Measurements from ENCODE around the gene SPATA31C1. TPM values are rescaled to one million over a fixed set of nuclear protein-coding genes. Genes with fewer than 3 reads are reported as not detected.
"Not testable (repeated sequence)": the region's sequence is repeated elsewhere in the genome, so short reads cannot be mapped to it uniquely, and the experiment has no call there.

The SPATA31C1 gene
- total RNA-seq = not detected in 2 replicates

DNA sequence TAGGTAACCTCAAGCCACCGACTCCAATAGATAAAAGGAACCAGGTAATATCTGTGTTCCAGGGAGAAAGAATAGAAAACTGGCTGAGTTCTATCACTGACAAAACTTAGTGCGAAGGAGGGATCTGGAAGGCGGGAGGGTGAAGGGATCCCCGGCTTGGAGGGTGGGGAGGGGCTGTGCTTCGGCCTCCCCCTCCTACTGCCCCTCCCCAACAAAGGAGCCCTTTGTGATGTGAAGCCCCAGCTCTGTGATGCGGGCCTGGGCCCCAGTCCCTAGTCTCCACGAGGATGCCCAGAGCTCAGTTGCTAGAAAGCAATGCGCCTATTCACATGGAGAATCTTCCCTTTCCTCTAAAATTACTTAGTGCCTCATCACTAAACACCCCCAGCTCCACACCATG is at the start of gene SPATA31C1:
SPATA31C1 (plus strand) TSS at position 301 of the 400 bp plus-strand sequence.
- H3K4me1 ChIP-seq (ENCODE audit: insufficient read depth, low read length); H3K4me3 ChIP-seq (ENCODE audit: insufficient read depth, low read length); H2AFZ ChIP-seq (ENCODE audit: low read length); H4K20me1 ChIP-seq (ENCODE audit: insufficient read depth, low read length); DNase-seq (ENCODE audit: insufficient read length, low spot score, missing footprints); H3K27me3 ChIP-seq (ENCODE audit: insufficient read depth, low read length); H3K4me2 ChIP-seq (ENCODE audit: insufficient read depth, low read length); H3K27ac ChIP-seq (ENCODE audit: low read depth, low read length); H3K79me2 ChIP-seq (ENCODE audit: insufficient read depth, low read length); H3K9me3 ChIP-seq (ENCODE audit: low read depth, low read length); H3K36me3 ChIP-seq (ENCODE audit: insufficient read depth, low read length): not testable (repeated sequence)

DNA sequence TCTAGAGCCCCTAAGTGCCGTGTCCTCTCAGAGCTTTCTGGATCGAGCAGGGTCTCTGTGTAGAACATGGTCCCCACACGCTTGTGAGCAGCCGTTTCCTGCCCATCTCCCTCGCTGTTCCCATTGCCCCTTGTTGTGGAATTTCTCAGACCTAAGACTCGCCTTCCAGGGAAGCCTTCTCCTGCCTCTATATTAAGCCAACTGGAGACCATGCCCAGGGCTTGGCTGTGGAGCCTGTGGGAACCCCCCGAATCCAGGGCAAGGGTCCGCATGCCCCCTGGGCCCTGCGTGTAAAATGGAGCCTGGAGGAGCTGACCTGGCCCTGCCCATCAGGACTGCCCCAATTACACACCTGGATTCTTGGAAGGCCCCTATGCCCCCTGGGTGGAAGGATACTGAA is 49.6 kb upstream of the SPATA31C1 start:
- TF ChIP-seq, protein P1, sequence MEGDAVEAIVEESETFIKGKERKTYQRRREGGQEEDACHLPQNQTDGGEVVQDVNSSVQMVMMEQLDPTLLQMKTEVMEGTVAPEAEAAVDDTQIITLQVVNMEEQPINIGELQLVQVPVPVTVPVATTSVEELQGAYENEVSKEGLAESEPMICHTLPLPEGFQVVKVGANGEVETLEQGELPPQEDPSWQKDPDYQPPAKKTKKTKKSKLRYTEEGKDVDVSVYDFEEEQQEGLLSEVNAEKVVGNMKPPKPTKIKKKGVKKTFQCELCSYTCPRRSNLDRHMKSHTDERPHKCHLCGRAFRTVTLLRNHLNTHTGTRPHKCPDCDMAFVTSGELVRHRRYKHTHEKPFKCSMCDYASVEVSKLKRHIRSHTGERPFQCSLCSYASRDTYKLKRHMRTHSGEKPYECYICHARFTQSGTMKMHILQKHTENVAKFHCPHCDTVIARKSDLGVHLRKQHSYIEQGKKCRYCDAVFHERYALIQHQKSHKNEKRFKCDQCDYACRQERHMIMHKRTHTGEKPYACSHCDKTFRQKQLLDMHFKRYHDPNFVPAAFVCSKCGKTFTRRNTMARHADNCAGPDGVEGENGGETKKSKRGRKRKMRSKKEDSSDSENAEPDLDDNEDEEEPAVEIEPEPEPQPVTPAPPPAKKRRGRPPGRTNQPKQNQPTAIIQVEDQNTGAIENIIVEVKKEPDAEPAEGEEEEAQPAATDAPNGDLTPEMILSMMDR (IDR thresholded peaks at IDR 0.05; ENCODE audit: extremely low read depth, low read depth, low read length) = no peak
- no peaks in the 10 kb centered on the region for H3K36me3 ChIP-seq (ENCODE audit: insufficient read depth, low read length)

DNA sequence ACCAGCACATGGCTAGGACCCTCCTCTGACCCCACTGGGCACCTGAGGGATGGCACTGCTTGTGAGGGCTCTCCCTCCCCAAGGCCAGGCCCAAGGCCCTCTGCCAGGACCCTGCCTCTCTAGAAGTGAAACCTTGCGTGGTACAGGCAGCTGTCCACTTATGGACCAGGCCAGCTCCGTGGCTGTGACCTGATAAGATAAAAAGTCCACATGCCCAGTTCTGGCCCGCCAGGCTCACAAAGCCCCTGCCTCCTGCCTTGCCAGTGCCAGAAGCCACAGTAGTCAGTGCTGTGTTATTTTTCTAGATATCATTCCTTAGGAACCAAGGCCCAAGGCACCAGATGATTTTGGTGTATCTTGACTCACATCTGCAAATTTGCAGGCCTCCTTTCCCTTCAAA is 49.1 kb upstream of the SPATA31C1 start:
- Histone ChIP-seq H3K4me2 (ENCODE audit: insufficient read depth, low read length) (no peak overlapping the region), H3K4me1 (ENCODE audit: insufficient read depth, low read length) (peaks cover 10% of the 10 kb centered on the region), H3K79me2 (ENCODE audit: insufficient read depth, low read length) (no peaks in the 10 kb centered on the region), H3K4me3 (ENCODE audit: insufficient read depth, low read length) (no peak overlapping the region), H2AFZ (ENCODE audit: low read length) (no peak overlapping the region), H3K27ac (ENCODE audit: low read depth, low read length) (no peak overlapping the region), H3K36me3 (ENCODE audit: insufficient read depth, low read length) (no peaks in the 10 kb centered on the region), H4K20me1 (ENCODE audit: insufficient read depth, low read length) (no peaks in the 10 kb centered on the region), H3K27me3 (ENCODE audit: insufficient read depth, low read length) (no peaks in the 10 kb centered on the region), H3K9me3 (ENCODE audit: low read depth, low read length) (no peaks in the 10 kb centered on the region)
- DNase-seq (ENCODE audit: insufficient read length, low spot score, missing footprints) = no peak
- TF ChIP-seq, protein P1 (IDR thresholded peaks at IDR 0.05; ENCODE audit: extremely low read depth, low read depth, low read length) = no peak

More for the DNA sequence above, 49.6 kb upstream of the SPATA31C1 start:
- Histone ChIP-seq H3K4me2 (ENCODE audit: insufficient read depth, low read length) (no peak overlapping the region), H3K4me1 (ENCODE audit: insufficient read depth, low read length) (peaks cover 13% of the 10 kb centered on the region), H3K9me3 (ENCODE audit: low read depth, low read length) (no peaks in the 10 kb centered on the region), H3K4me3 (ENCODE audit: insufficient read depth, low read length) (no peak overlapping the region), H2AFZ (ENCODE audit: low read length) (no peak overlapping the region), H4K20me1 (ENCODE audit: insufficient read depth, low read length) (no peaks in the 10 kb centered on the region), H3K27ac (ENCODE audit: low read depth, low read length) (no peak overlapping the region), H3K79me2 (ENCODE audit: insufficient read depth, low read length) (no peaks in the 10 kb centered on the region), H3K27me3 (ENCODE audit: insufficient read depth, low read length) (no peaks in the 10 kb centered on the region)
- DNase-seq (ENCODE audit: insufficient read length, low spot score, missing footprints) = no peak

DNA sequence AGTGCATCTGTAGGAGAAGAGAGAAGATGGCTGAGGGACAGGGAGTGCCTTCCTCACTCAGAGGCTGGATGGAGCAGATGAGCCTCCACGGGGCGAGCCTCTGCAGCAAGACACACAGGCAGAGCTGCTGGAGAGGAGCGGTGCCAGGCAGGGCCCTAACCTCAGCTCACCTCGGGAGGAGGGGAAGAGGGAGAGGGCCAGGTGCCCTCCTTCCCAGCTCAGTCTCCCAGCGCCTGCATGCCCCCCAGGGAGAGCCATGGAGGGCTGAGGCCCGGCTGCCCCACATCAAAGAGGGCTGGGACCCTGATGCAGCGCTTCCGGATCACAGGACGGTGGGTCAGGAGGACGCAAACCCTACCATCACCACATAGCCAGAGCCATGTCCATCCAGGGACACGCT is 48.7 kb upstream of the SPATA31C1 start:
- TF ChIP-seq, protein P1 (IDR thresholded peaks at IDR 0.05; ENCODE audit: extremely low read depth, low read depth, low read length) = no peak
- DNase-seq (ENCODE audit: insufficient read length, low spot score, missing footprints) = no peak
- no peaks in the 10 kb centered on the region for H3K36me3 ChIP-seq (ENCODE audit: insufficient read depth, low read length)
- peaks cover 10% of the 10 kb centered on the region for H3K4me1 ChIP-seq (ENCODE audit: insufficient read depth, low read length)
- H4K20me1 ChIP-seq (ENCODE audit: insufficient read depth, low read length) = no peaks in the 10 kb centered on the region
- no peak overlapping the region for H2AFZ ChIP-seq (ENCODE audit: low read length)
- H3K9me3 ChIP-seq (ENCODE audit: low read depth, low read length) = no peaks in the 10 kb centered on the region
- H3K79me2 ChIP-seq (ENCODE audit: insufficient read depth, low read length) = no peaks in the 10 kb centered on the region
- no peaks in the 10 kb centered on the region for H3K27me3 ChIP-seq (ENCODE audit: insufficient read depth, low read length)
- H3K4me3 ChIP-seq (ENCODE audit: insufficient read depth, low read length) = no peak overlapping the region
- no peak overlapping the region for H3K4me2 ChIP-seq (ENCODE audit: insufficient read depth, low read length)
- no peak overlapping the region for H3K27ac ChIP-seq (ENCODE audit: low read depth, low read length)

Measured in osteoblast (primary cell).